ENCODE measurements around the gene RRAS2. TPM values are rescaled to one million over a fixed set of nuclear protein-coding genes. Genes with fewer than 3 reads are reported as not detected.
"Not testable (repeated sequence)": the region's sequence is repeated elsewhere in the genome, so short reads cannot be mapped to it uniquely, and the experiment has no call there.

The RRAS2 gene
- total RNA-seq, 1 donor from 2014 or later: 23.4 TPM

GRCh38 chr11:14317659-14318325 lies 41.2 kb downstream of the RRAS2 start:
- DNase-seq (ENCODE audit: low spot score) (no peak), ATAC-seq (no peak)
- intact Hi-C loops (cut with DNase I): no loop called here

- DNase-seq (ENCODE audit: low spot score) (no peak), ATAC-seq (no peak)
- intact Hi-C loops (cut with DNase I): no loop called here
These were observed 43.9 kb downstream of the RRAS2 start for GRCh38 chr11:14315130-14315529.

GRCh38 chr11:14314127-14314526 lies 44.9 kb downstream of the RRAS2 start:
- DNase-seq (ENCODE audit: low spot score): no peak
- ATAC-seq: no peak
- intact Hi-C loops (cut with DNase I): no loop called here

GRCh38 chr11:14312736-14313438 lies 46.1 kb downstream of the RRAS2 start:
- ATAC-seq: no peak
- intact Hi-C loops (cut with DNase I): no loop called here
- DNase-seq (ENCODE audit: low spot score): no peak

- no peak for ATAC-seq
- no peak for DNase-seq (ENCODE audit: low spot score)
- intact Hi-C loops (cut with DNase I): no loop called here
These were observed 48.3 kb downstream of the RRAS2 start for GRCh38 chr11:14310679-14311078.

GRCh38 chr11:14309425-14310192 lies 49.4 kb downstream of the RRAS2 start:
- intact Hi-C loops (cut with DNase I): loop anchor here (10.0 kb wide), 1 partner anchor 145 kb away; no protein-coding TSS in a partner anchor
- DNase-seq (ENCODE audit: low spot score) (no peak), ATAC-seq (no peak)

- ATAC-seq (no peak), DNase-seq (ENCODE audit: low spot score) (no peak)
- intact Hi-C loops (cut with DNase I): loop anchor here (10.0 kb wide), 1 partner anchor 146 kb away; no protein-coding TSS in a partner anchor
These were observed 50.0 kb downstream of the RRAS2 start for GRCh38 chr11:14308897-14309387.

- ATAC-seq (peak; percentile 46), DNase-seq (ENCODE audit: low spot score) (no peak)
- intact Hi-C loops (cut with DNase I): loop anchor here (10.0 kb wide), 1 partner anchor 146 kb away; no protein-coding TSS in a partner anchor
These were observed 50.7 kb downstream of the RRAS2 start for GRCh38 chr11:14308114-14308896.

GRCh38 chr11:14306481-14306880 lies 52.5 kb downstream of the RRAS2 start:
- intact Hi-C loops (cut with DNase I): loop anchor here (10.0 kb wide), 1 partner anchor 148 kb away; no protein-coding TSS in a partner anchor
- DNase-seq (ENCODE audit: low spot score) (no peak), ATAC-seq (no peak)

GRCh38 chr11:14305649-14306048 lies 53.3 kb downstream of the RRAS2 start:
- ATAC-seq: no peak
- DNase-seq (ENCODE audit: low spot score): no peak
- intact Hi-C loops (cut with DNase I): loop anchor here (10.0 kb wide), 1 partner anchor 149 kb away; no protein-coding TSS in a partner anchor

GRCh38 chr11:14304601-14305000 lies 54.4 kb downstream of the RRAS2 start:
- intact Hi-C loops (cut with DNase I): loop anchor here (10.0 kb wide), 1 partner anchor 150 kb away; no protein-coding TSS in a partner anchor
- no peak for DNase-seq (ENCODE audit: low spot score)
- no peak for ATAC-seq

GRCh38 chr11:14300661-14301304 lies 58.2 kb downstream of the RRAS2 start:
- DNase-seq (ENCODE audit: low spot score): peak; percentile 63
- ATAC-seq: peak; percentile 95
- intact Hi-C loops (cut with DNase I): loop anchor here (10.0 kb wide), 1 partner anchor 154 kb away; no protein-coding TSS in a partner anchor

GRCh38 chr11:14299921-14300320 lies 59.1 kb downstream of the RRAS2 start:
- DNase-seq (ENCODE audit: low spot score) (no peak), ATAC-seq (peak; percentile 7)
- intact Hi-C loops (cut with DNase I): loop anchor here (10.0 kb wide), 1 partner anchor 155 kb away; no protein-coding TSS in a partner anchor

GRCh38 chr11:14290422-14290821 lies 68.6 kb downstream of the RRAS2 start:
- intact Hi-C loops (cut with DNase I): no loop called here
- ATAC-seq: no peak

GRCh38 chr11:14288189-14288935 lies 70.6 kb downstream of the RRAS2 start:
- ATAC-seq: peak; percentile 28
- intact Hi-C loops (cut with DNase I): no loop called here
- DNase-seq (ENCODE audit: low spot score): no peak

More at GRCh38 chr11:14290422-14290821, 68.6 kb downstream of the RRAS2 start:
- DNase-seq (ENCODE audit: low spot score): no peak

GRCh38 chr11:14278869-14279268 lies 80.1 kb downstream of the RRAS2 start:
- ATAC-seq; DNase-seq (ENCODE audit: low spot score); intact Hi-C loops (cut with DNase I): not testable (repeated sequence)

GRCh38 chr11:14275076-14275475 lies 83.9 kb downstream of the RRAS2 start:
- ATAC-seq (no peak), DNase-seq (ENCODE audit: low spot score) (no peak)
- intact Hi-C loops (cut with DNase I): no loop called here
